ENCODE data around the gene DYRK1A.
"Not testable (repeated sequence)": the region's sequence is repeated elsewhere in the genome, so short reads cannot be mapped to it uniquely, and the experiment has no call there.

The DYRK1A gene

GRCh38 chr21:37483776-37484175, 117.2 kb downstream of the DYRK1A start:
- no peak for DNase-seq (ENCODE audit: low read depth in 2 of 2)

- no peak for DNase-seq (ENCODE audit: low read depth in 2 of 2)
Measured at GRCh38 chr21:37484535-37485474, 118.2 kb downstream of the DYRK1A start.

- no peak for DNase-seq (ENCODE audit: low read depth in 2 of 2)
Measured at GRCh38 chr21:37489553-37489952, 123.0 kb downstream of the DYRK1A start.

GRCh38 chr21:37490084-37490483, 123.5 kb downstream of the DYRK1A start:
- DNase-seq (ENCODE audit: low read depth in 2 of 2), result no peak

- no peak for DNase-seq (ENCODE audit: low read depth in 2 of 2)
Measured at GRCh38 chr21:37496972-37497371, 130.4 kb downstream of the DYRK1A start.

- DNase-seq (ENCODE audit: low read depth in 2 of 2), result no peak
Measured at GRCh38 chr21:37498664-37499063, 132.1 kb downstream of the DYRK1A start.

- no peak for DNase-seq (ENCODE audit: low read depth in 2 of 2)
Measured at GRCh38 chr21:37502947-37503346, 136.4 kb downstream of the DYRK1A start.

- DNase-seq (ENCODE audit: low read depth in 2 of 2), result no peak
Measured at GRCh38 chr21:37503848-37504467, 137.4 kb downstream of the DYRK1A start.

- DNase-seq (ENCODE audit: low read depth in 2 of 2), result no peak
Measured at GRCh38 chr21:37505963-37506362, 139.4 kb downstream of the DYRK1A start.

- no peak for DNase-seq (ENCODE audit: low read depth in 2 of 2)
Measured at GRCh38 chr21:37507716-37508115, 141.1 kb downstream of the DYRK1A start.

GRCh38 chr21:37508341-37508740, 141.8 kb downstream of the DYRK1A start:
- no peak for DNase-seq (ENCODE audit: low read depth in 2 of 2)

GRCh38 chr21:37509802-37510393, 143.3 kb downstream of the DYRK1A start:
- no peak for DNase-seq (ENCODE audit: low read depth in 2 of 2)

GRCh38 chr21:37511848-37512247, 145.3 kb downstream of the DYRK1A start:
- DNase-seq (ENCODE audit: low read depth in 2 of 2), result no peak

GRCh38 chr21:37513383-37513782, 146.8 kb downstream of the DYRK1A start:
- DNase-seq (ENCODE audit: low read depth in 2 of 2), result no peak

GRCh38 chr21:37514038-37514667, 147.6 kb downstream of the DYRK1A start:
- DNase-seq (ENCODE audit: low read depth in 2 of 2), result no peak

GRCh38 chr21:37516998-37517397, 150.4 kb downstream of the DYRK1A start:
- DNase-seq (ENCODE audit: low read depth in 2 of 2), result no peak

- DNase-seq (ENCODE audit: low read depth in 2 of 2), result no peak
Measured at GRCh38 chr21:37520801-37521200, 154.2 kb downstream of the DYRK1A start.

- no peak for DNase-seq (ENCODE audit: low read depth in 2 of 2)
Measured at GRCh38 chr21:37521658-37522057, 155.1 kb downstream of the DYRK1A start.

- no peak for DNase-seq (ENCODE audit: low read depth in 2 of 2)
Measured at GRCh38 chr21:37522641-37523295, 156.2 kb downstream of the DYRK1A start.

- not testable (repeated sequence) for DNase-seq (ENCODE audit: low read depth in 2 of 2)
Measured at GRCh38 chr21:37524944-37525343, 158.4 kb downstream of the DYRK1A start.

- no peak for DNase-seq (ENCODE audit: low read depth in 2 of 2)
Measured at GRCh38 chr21:37525810-37526209, 159.2 kb downstream of the DYRK1A start.

GRCh38 chr21:37527103-37527502, 160.5 kb downstream of the DYRK1A start:
- DNase-seq (ENCODE audit: low read depth in 2 of 2), result no peak
